ENCODE results near the gene OTOG.

DNA sequence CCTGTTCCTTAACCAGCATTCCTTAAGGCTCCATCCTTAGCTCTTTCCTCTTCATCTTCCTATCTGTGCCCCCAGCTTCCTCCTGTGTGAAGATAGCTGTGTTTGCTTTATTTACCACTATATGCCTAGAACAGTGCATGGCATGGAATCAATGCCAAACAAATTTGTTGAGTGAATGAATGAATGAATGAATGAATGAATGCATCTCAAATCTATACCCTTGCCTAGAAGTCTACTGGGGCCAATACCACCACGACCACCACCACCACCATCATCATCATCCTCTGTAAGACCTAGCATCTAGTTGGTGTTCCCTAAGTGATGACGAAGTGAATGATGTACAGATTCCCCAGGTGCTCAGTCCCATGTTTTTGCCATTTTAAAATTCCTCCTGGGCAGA is 819 bp upstream of the OTOG start:
- TF ChIP-seq, protein P1, sequence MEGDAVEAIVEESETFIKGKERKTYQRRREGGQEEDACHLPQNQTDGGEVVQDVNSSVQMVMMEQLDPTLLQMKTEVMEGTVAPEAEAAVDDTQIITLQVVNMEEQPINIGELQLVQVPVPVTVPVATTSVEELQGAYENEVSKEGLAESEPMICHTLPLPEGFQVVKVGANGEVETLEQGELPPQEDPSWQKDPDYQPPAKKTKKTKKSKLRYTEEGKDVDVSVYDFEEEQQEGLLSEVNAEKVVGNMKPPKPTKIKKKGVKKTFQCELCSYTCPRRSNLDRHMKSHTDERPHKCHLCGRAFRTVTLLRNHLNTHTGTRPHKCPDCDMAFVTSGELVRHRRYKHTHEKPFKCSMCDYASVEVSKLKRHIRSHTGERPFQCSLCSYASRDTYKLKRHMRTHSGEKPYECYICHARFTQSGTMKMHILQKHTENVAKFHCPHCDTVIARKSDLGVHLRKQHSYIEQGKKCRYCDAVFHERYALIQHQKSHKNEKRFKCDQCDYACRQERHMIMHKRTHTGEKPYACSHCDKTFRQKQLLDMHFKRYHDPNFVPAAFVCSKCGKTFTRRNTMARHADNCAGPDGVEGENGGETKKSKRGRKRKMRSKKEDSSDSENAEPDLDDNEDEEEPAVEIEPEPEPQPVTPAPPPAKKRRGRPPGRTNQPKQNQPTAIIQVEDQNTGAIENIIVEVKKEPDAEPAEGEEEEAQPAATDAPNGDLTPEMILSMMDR (IDR thresholded peaks at IDR 0.05) = no peak
- TF ChIP-seq POLR2A (IDR thresholded peaks at IDR 0.05) = no peak

Data from lower leg skin (tissue), 3 donors.